Type B pancreatic cell (in vitro differentiated cells): Measurements from ENCODE around the gene NELL1. TPM values are rescaled to one million over a fixed set of nuclear protein-coding genes. Genes with fewer than 3 reads are reported as not detected.

Source experiments
- DNase-seq: peaks from one replicate; pipeline ENCODE4 v3.0.0; 2021; ENCODE audit warnings: mixed read lengths; ENCODE audit not compliant: unreplicated experiment; ENCODE audit errors: extremely low spot score
- H3K27ac Mint-ChIP-seq: 2 replicates; pipeline ENCODE4 v1.8.0; 2021; ENCODE audit warnings: mild to moderate bottlenecking, mixed read lengths
- H3K27me3 Mint-ChIP-seq: 2 replicates; pipeline ENCODE4 v1.8.0; 2021; ENCODE audit warnings: mixed read lengths
- H3K36me3 Mint-ChIP-seq: 2 replicates; pipeline ENCODE4 v1.8.0; 2021; ENCODE audit warnings: mixed read lengths
- H3K4me1 Mint-ChIP-seq: one replicate; pipeline ENCODE4 v1.8.0; 2021; ENCODE audit warnings: mixed read lengths; ENCODE audit not compliant: unreplicated experiment
- H3K4me3 Mint-ChIP-seq: 2 replicates; pipeline ENCODE4 v1.8.0; 2021; ENCODE audit warnings: mild to moderate bottlenecking, mixed read lengths
- H3K9me3 Mint-ChIP-seq: 2 replicates; pipeline ENCODE4 v1.8.0; 2021; ENCODE audit warnings: mixed read lengths
- CTCF ChIP-seq: fragments of 200-600 bp; sonication (generic); conservative IDR thresholded peaks from 2 replicates; pipeline ENCODE4 v1.5.0; 2021; ENCODE audit warnings: antibody characterized with exemption, mild to moderate bottlenecking
- total RNA-seq: library from RNA; stranded (reverse); gene quantifications from 2 replicates; pipeline ENCODE4 v1.2.1, GENCODE V29; 2021; ENCODE audit warnings: low replicate concordance

Gene NELL1
- total RNA-seq, 1 donor from 2014 or later = 16.9 TPM

GRCh38 chr11:20963596-20963995 lies 294.2 kb downstream of the NELL1 start:
- DNase-seq = no peak
- Mint-ChIP-seq H3K27ac (no peak overlapping the region), H3K4me1 (no peaks in the 10 kb centered on the region), H3K36me3 (no peaks in the 10 kb centered on the region), H3K9me3 (no peaks in the 10 kb centered on the region), H3K4me3 (no peak overlapping the region), H3K27me3 (no peaks in the 10 kb centered on the region)
- TF ChIP-seq CTCF = no peak

DNA sequence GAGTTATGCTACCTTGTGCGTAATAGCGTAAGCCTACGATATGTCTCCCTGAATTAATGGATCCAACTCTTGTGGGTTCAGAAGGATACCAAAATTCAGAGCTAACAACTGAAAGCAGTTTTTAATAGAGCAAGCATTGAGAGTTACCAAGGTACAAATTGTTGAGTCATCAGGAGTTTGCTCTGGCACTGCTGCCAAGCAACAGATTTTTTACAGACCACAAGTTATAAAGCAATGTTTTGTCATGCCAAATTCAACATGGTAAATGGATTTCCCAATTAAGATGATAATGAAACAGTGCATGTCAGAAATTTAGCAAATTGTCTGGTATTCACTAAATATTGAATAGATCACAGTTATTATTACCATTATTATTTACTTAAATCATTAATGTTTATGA lies 295.6 kb downstream of the NELL1 start:
- no peak for DNase-seq
- no peak for TF ChIP-seq CTCF
- H3K36me3 Mint-ChIP-seq = no peaks in the 10 kb centered on the region
- no peak overlapping the region for H3K27ac Mint-ChIP-seq
- no peaks in the 10 kb centered on the region for H3K9me3 Mint-ChIP-seq
- H3K27me3 Mint-ChIP-seq = no peaks in the 10 kb centered on the region
- no peak overlapping the region for H3K4me3 Mint-ChIP-seq
- H3K4me1 Mint-ChIP-seq = no peaks in the 10 kb centered on the region

GRCh38 chr11:20966489-20966888 lies 297.1 kb downstream of the NELL1 start:
- no peaks in the 10 kb centered on the region for H3K9me3 Mint-ChIP-seq
- no peaks in the 10 kb centered on the region for H3K27me3 Mint-ChIP-seq
- no peak overlapping the region for H3K27ac Mint-ChIP-seq
- TF ChIP-seq CTCF = no peak
- no peak overlapping the region for H3K4me3 Mint-ChIP-seq
- no peaks in the 10 kb centered on the region for H3K36me3 Mint-ChIP-seq
- H3K4me1 Mint-ChIP-seq = no peaks in the 10 kb centered on the region
- no peak for DNase-seq

- Mint-ChIP-seq H3K4me1 (no peaks in the 10 kb centered on the region), H3K4me3 (no peak overlapping the region), H3K9me3 (no peaks in the 10 kb centered on the region), H3K27me3 (no peaks in the 10 kb centered on the region), H3K27ac (no peak overlapping the region), H3K36me3 (no peaks in the 10 kb centered on the region)
- no peak for TF ChIP-seq CTCF
- no peak for DNase-seq
Measured at GRCh38 chr11:20973940-20974559, 304.7 kb downstream of the NELL1 start.

DNA sequence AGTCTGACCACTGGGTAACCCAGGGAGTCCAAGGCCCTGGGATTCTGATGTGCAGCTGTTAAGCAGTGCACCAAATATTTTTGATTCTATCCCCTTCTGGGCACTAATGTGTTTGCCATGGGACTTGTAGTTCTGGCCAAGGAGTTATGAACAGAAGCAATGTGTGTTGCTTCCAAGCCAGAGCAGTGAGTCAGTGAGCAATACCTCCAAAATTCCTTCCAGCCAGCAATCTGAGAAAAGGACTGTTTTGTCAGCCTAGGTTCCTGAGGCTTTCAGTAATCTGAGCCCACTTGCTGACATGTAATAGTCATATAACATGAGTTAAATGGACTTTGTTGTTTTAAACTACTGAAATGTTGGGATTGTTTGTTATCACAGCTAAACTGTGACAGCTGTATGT lies 311.4 kb downstream of the NELL1 start:
- no peaks in the 10 kb centered on the region for H3K36me3 Mint-ChIP-seq
- no peaks in the 10 kb centered on the region for H3K27me3 Mint-ChIP-seq
- H3K27ac Mint-ChIP-seq = no peak overlapping the region
- H3K4me3 Mint-ChIP-seq = no peak overlapping the region
- H3K9me3 Mint-ChIP-seq = peaks cover 3% of the 10 kb centered on the region
- DNase-seq = no peak
- H3K4me1 Mint-ChIP-seq = no peaks in the 10 kb centered on the region
- TF ChIP-seq CTCF = no peak

GRCh38 chr11:20990447-20990846 lies 321.1 kb downstream of the NELL1 start:
- H3K27ac Mint-ChIP-seq = no peak overlapping the region
- peaks cover 5% of the 10 kb centered on the region for H3K9me3 Mint-ChIP-seq
- H3K27me3 Mint-ChIP-seq = no peaks in the 10 kb centered on the region
- H3K4me1 Mint-ChIP-seq = no peaks in the 10 kb centered on the region
- no peak overlapping the region for H3K4me3 Mint-ChIP-seq
- H3K36me3 Mint-ChIP-seq = no peaks in the 10 kb centered on the region
- no peak for TF ChIP-seq CTCF
- no peak for DNase-seq
